Brain microvascular endothelial cell (primary cell): ENCODE measurements around the gene ADGRD1.

Source experiments
- DNase-seq: peaks from one replicate; pipeline ENCODE4 v3.0.0-alpha.2; 2020
- H3K27ac ChIP-seq: fragments of 250-450 bp; sonication (Bioruptor Pico); 2 replicates; pipeline ENCODE4 v1.5.1; 2020; ENCODE audit warnings: mild to moderate bottlenecking, moderate library complexity
- H3K27me3 ChIP-seq: fragments of 250-450 bp; sonication (Bioruptor Pico); replicated peaks from 2 replicates; pipeline ENCODE4 v1.5.1; 2020; ENCODE audit warnings: mild to moderate bottlenecking
- H3K36me3 ChIP-seq: fragments of 250-450 bp; sonication (Bioruptor Pico); replicated peaks from 2 replicates; pipeline ENCODE4 v1.5.1; 2020; ENCODE audit warnings: mild to moderate bottlenecking
- H3K4me3 ChIP-seq: 2 replicates; pipeline ENCODE4 v1.5.1; 2011; ENCODE audit warnings: low read depth, mild to moderate bottlenecking, control low read depth, low read length, moderate library complexity
- CTCF ChIP-seq: IDR thresholded peaks from 2 replicates; pipeline ENCODE4 v1.5.1; 2011; ENCODE audit warnings: low read depth, mild to moderate bottlenecking, moderate library complexity, low read length, control low read depth, inconsistent platforms; ENCODE audit errors: missing control alignments
- in situ Hi-C: cut with HindIII; loops from 2 replicates; pipeline ENCODE4 v1.10.0; 2017; ENCODE audit warnings: low sequenced_read_pairs, low pct_ligation_motif_present

Gene ADGRD1

GRCh38 chr12:130968611-130969010 is 14.9 kb downstream of the ADGRD1 start:
- in situ Hi-C loops: no loop called here
- no peak for TF ChIP-seq CTCF
- no peak overlapping the region for H3K27ac ChIP-seq

GRCh38 chr12:130969223-130969622 is 15.5 kb downstream of the ADGRD1 start:
- TF ChIP-seq CTCF: no peak
- no peak overlapping the region for H3K27ac ChIP-seq
- DNase-seq: no peak
- no peaks in the 10 kb centered on the region for H3K27me3 ChIP-seq
- H3K4me3 ChIP-seq: no peak overlapping the region
- H3K36me3 ChIP-seq: no peaks in the 10 kb centered on the region
- in situ Hi-C loops: no loop called here

More at GRCh38 chr12:130968611-130969010, 14.9 kb downstream of the ADGRD1 start:
- Histone ChIP-seq H3K36me3 (no peaks in the 10 kb centered on the region), H3K27me3 (no peaks in the 10 kb centered on the region), H3K4me3 (no peak overlapping the region)
- no peak for DNase-seq

- no peaks in the 10 kb centered on the region for H3K36me3 ChIP-seq
- no peak overlapping the region for H3K4me3 ChIP-seq
- H3K27ac ChIP-seq: no peak overlapping the region
- no peak for DNase-seq
- in situ Hi-C loops: no loop called here
- no peak for TF ChIP-seq CTCF
- no peaks in the 10 kb centered on the region for H3K27me3 ChIP-seq
These were observed 16.6 kb downstream of the ADGRD1 start for GRCh38 chr12:130970165-130970907.

GRCh38 chr12:130970908-130971233 is 17.2 kb downstream of the ADGRD1 start:
- in situ Hi-C loops: no loop called here
- no peaks in the 10 kb centered on the region for H3K27me3 ChIP-seq
- no peak for DNase-seq
- no peaks in the 10 kb centered on the region for H3K36me3 ChIP-seq
- H3K27ac ChIP-seq: no peak overlapping the region
- H3K4me3 ChIP-seq: no peak overlapping the region
- no peak for TF ChIP-seq CTCF

- Histone ChIP-seq H3K4me3 (no peak overlapping the region), H3K27me3 (no peaks in the 10 kb centered on the region), H3K36me3 (no peaks in the 10 kb centered on the region), H3K27ac (no peak overlapping the region)
- no peak for TF ChIP-seq CTCF
- no peak for DNase-seq
- in situ Hi-C loops: no loop called here
These were observed 18.3 kb downstream of the ADGRD1 start for GRCh38 chr12:130971925-130972585.
